ENCODE measurements around the gene ALK. TPM values are rescaled to one million over a fixed set of nuclear protein-coding genes. Genes with fewer than 3 reads are reported as not detected.

Gene ALK
- total and polyA plus RNA-seq, 10 of the 15 experiments (the other 5 are each of a cell fraction or from before 2014, with no cell fraction given), result 0.11 TPM; not detected in 9

DNA sequence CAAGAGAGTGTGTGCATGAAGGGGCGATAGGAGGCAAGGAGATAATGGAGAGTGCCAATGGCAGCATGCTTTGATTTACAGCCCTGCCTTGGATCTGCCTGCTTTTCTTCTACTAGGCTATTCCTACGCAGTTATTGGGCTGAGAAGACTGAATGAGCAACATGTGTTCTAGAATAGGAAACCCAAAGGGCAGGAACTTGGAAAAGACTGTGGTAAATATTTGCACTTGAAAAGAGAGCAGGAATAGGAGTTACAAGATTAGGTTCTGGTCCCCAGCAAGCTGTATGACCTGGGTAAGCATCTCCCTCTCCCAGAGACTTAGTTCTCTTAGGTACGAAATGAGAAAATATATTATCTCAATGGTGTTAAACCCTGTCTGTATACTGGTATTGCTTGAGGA lies 438.5 kb downstream of the ALK start:
- RAD21 ChIA-PET (ENCODE audit: unreplicated experiment), result no interaction called here
- no peak overlapping the region for H3K27ac ChIP-seq (ENCODE audit: control insufficient read depth, insufficient read depth)
- POLR2A ChIA-PET, result no interaction called here
- no peak overlapping the region for H3K9ac ChIP-seq (ENCODE audit: control insufficient read depth, insufficient read depth, low read length)
- no peak for ATAC-seq
- no peaks in the 10 kb centered on the region for H3K36me3 ChIP-seq (ENCODE audit: control insufficient read depth in 2 of 2, insufficient read depth in 2 of 2, low read length in 1 of 2)
- no peak overlapping the region for H3K4me3 ChIP-seq
- no peak for DNase-seq (ENCODE audit: low read depth, low spot score)
- CTCF ChIA-PET, result no interaction called here
- H2AFZ ChIP-seq (ENCODE audit: control insufficient read depth, low read depth, low read length), result no peak overlapping the region
- no peaks in the 10 kb centered on the region for H3K4me1 ChIP-seq (ENCODE audit: control insufficient read depth, insufficient read depth, low read length)
- TF ChIP-seq IRF4 (IDR thresholded peaks at IDR 0.05; ENCODE audit: low read depth, low read length) (no peak), SIN3A (IDR thresholded peaks at IDR 0.05; ENCODE audit: low read depth, low read length) (no peak), NRF1 (conservative IDR thresholded peaks at IDR 0.05; ENCODE audit: low read depth, low read length) (no peak)
- TF ChIP-seq, protein P1, sequence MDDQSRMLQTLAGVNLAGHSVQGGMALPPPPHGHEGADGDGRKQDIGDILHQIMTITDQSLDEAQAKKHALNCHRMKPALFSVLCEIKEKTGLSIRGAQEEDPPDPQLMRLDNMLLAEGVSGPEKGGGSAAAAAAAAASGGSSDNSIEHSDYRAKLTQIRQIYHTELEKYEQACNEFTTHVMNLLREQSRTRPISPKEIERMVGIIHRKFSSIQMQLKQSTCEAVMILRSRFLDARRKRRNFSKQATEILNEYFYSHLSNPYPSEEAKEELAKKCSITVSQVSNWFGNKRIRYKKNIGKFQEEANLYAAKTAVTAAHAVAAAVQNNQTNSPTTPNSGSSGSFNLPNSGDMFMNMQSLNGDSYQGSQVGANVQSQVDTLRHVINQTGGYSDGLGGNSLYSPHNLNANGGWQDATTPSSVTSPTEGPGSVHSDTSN (IDR thresholded peaks at IDR 0.05; ENCODE audit: insufficient replicate concordance, low read depth, low read length), result no peak
- TF ChIP-seq, protein P2, sequence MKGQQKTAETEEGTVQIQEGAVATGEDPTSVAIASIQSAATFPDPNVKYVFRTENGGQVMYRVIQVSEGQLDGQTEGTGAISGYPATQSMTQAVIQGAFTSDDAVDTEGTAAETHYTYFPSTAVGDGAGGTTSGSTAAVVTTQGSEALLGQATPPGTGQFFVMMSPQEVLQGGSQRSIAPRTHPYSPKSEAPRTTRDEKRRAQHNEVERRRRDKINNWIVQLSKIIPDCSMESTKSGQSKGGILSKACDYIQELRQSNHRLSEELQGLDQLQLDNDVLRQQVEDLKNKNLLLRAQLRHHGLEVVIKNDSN (IDR thresholded peaks at IDR 0.05; ENCODE audit: borderline replicate concordance, extremely low read length, insufficient read depth, low read depth, low read length), result no peak
- H3K4me2 ChIP-seq (ENCODE audit: control insufficient read depth, insufficient read depth), result no peak overlapping the region
- BruUV-seq (replicated peaks), result no TSS peak
- no peaks in the 10 kb centered on the region; a peak in 1 of 4 replicates for H3K27me3 ChIP-seq (replicated peaks in 1 of 2; ENCODE audit: control insufficient read depth in 2 of 2, insufficient read depth in 2 of 2, low read length in 1 of 2)
- intact Hi-C loops (cut with micrococcal nuclease; ENCODE audit: unreplicated experiment), result no loop called here
- FAIRE-seq, result no peak
- H3K79me2 ChIP-seq (ENCODE audit: control insufficient read depth, insufficient read depth, low read length), result no peaks in the 10 kb centered on the region
- no peaks in the 10 kb centered on the region for H4K20me1 ChIP-seq (ENCODE audit: control insufficient read depth, insufficient read depth)
- SMC1A ChIA-PET (ENCODE audit: uncharacterized antibody, unreplicated experiment), result no interaction called here
- no peaks in the 10 kb centered on the region for H3K9me3 ChIP-seq (replicated peaks; ENCODE audit: control insufficient read depth, insufficient read depth, low read length)
- in situ Hi-C loops (cut with MboI), result no loop called here
- 25% methylated on average over 3 of the region's 3 CpGs for WGBS (ENCODE audit: insufficient coverage, insufficient replicate concordance, low lambda C conversion rate, missing lambda C conversion rate)

DNA sequence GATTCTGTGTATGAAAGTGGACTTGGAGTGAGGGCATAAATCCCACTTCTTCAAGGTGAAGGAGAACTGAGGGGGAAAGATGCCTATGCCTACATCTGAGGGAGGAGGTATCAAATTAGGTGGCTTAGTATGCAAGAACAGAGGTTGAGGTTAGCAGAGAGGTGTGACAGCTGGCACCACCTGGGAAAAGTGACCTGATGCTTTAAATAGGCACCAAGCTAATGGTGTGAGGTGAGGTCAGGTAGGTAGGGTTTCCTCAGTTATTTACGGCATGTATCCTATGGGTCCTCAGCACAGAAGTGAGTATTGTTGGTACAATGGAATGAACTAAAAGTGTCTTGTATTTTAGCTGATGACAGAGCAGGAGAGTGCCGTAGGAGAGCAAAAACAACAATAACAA lies 439.0 kb downstream of the ALK start:
- no TSS peak for BruUV-seq (replicated peaks)
- TF ChIP-seq SIN3A (IDR thresholded peaks at IDR 0.05; ENCODE audit: low read depth, low read length), result no peak
- TF ChIP-seq HDAC2 (IDR thresholded peaks at IDR 0.05), result no peak
- TF ChIP-seq, protein P3, sequence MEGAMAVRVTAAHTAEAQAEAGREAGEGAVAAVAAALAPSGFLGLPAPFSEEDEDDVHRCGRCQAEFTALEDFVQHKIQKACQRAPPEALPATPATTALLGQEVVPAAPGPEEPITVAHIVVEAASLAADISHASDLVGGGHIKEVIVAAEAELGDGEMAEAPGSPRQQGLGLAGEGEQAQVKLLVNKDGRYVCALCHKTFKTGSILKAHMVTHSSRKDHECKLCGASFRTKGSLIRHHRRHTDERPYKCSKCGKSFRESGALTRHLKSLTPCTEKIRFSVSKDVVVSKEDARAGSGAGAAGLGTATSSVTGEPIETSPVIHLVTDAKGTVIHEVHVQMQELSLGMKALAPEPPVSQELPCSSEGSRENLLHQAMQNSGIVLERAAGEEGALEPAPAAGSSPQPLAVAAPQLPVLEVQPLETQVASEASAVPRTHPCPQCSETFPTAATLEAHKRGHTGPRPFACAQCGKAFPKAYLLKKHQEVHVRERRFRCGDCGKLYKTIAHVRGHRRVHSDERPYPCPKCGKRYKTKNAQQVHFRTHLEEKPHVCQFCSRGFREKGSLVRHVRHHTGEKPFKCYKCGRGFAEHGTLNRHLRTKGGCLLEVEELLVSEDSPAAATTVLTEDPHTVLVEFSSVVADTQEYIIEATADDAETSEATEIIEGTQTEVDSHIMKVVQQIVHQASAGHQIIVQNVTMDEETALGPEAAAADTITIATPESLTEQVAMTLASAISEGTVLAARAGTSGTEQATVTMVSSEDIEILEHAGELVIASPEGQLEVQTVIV (IDR thresholded peaks at IDR 0.05; ENCODE audit: borderline replicate concordance, partially characterized antibody), result no peak
- TF ChIP-seq SRF (IDR thresholded peaks at IDR 0.05; ENCODE audit: low read depth in 2 of 2, low read length in 2 of 2), result no peak
- no peak for TF ChIP-seq TCF3 (IDR thresholded peaks at IDR 0.05; ENCODE audit: borderline replicate concordance, insufficient read depth, low read depth, low read length)
- TF ChIP-seq ASH2L (IDR thresholded peaks at IDR 0.05; ENCODE audit: borderline replicate concordance, low read depth), result no peak
- TF ChIP-seq ZZZ3 (IDR thresholded peaks at IDR 0.05; ENCODE audit: control insufficient read depth, insufficient read length, low read depth), result no peak
- no peak for TF ChIP-seq CHD1 (IDR thresholded peaks at IDR 0.05; ENCODE audit: low read depth, low read length)
- TF ChIP-seq BMI1 (IDR thresholded peaks at IDR 0.05; ENCODE audit: borderline replicate concordance), result no peak

More for the DNA sequence above, 439.0 kb downstream of the ALK start:
- POLR2A ChIA-PET, result no interaction called here
- H3K4me2 ChIP-seq (ENCODE audit: control insufficient read depth, insufficient read depth), result no peak overlapping the region
- intact Hi-C loops (cut with micrococcal nuclease; ENCODE audit: unreplicated experiment) (no loop called here), in situ Hi-C loops (cut with MboI) (no loop called here)
- H3K27me3 ChIP-seq (replicated peaks in 1 of 2; ENCODE audit: control insufficient read depth in 2 of 2, insufficient read depth in 2 of 2, low read length in 1 of 2), result no peaks in the 10 kb centered on the region; a peak in 1 of 4 replicates
- no peak for ATAC-seq
- no peaks in the 10 kb centered on the region for H4K20me1 ChIP-seq (ENCODE audit: control insufficient read depth, insufficient read depth)
- CTCF ChIA-PET, result no interaction called here
- H3K27ac ChIP-seq (ENCODE audit: control insufficient read depth, insufficient read depth), result no peak overlapping the region
- DNase-seq (ENCODE audit: low read depth, low spot score), result no peak
- FAIRE-seq, result no peak
- H3K36me3 ChIP-seq (ENCODE audit: control insufficient read depth in 2 of 2, insufficient read depth in 2 of 2, low read length in 1 of 2), result no peaks in the 10 kb centered on the region
- 50% methylated on average over 2 of the region's 2 CpGs for WGBS (ENCODE audit: insufficient coverage, insufficient replicate concordance, low lambda C conversion rate, missing lambda C conversion rate)
- no peak overlapping the region for H3K9ac ChIP-seq (ENCODE audit: control insufficient read depth, insufficient read depth, low read length)
- RAD21 ChIA-PET (ENCODE audit: unreplicated experiment), result no interaction called here
- H3K9me3 ChIP-seq (replicated peaks; ENCODE audit: control insufficient read depth, insufficient read depth, low read length), result no peaks in the 10 kb centered on the region
- SMC1A ChIA-PET (ENCODE audit: uncharacterized antibody, unreplicated experiment), result no interaction called here
- H3K4me1 ChIP-seq (ENCODE audit: control insufficient read depth, insufficient read depth, low read length), result no peaks in the 10 kb centered on the region
- H3K79me2 ChIP-seq (ENCODE audit: control insufficient read depth, insufficient read depth, low read length), result no peaks in the 10 kb centered on the region
- no peak overlapping the region for H2AFZ ChIP-seq (ENCODE audit: control insufficient read depth, low read depth, low read length)
- no peak overlapping the region for H3K4me3 ChIP-seq

Measured in GM12878 (cell line).